ENCODE data around the gene KRTAP10-8.

The KRTAP10-8 gene

DNA sequence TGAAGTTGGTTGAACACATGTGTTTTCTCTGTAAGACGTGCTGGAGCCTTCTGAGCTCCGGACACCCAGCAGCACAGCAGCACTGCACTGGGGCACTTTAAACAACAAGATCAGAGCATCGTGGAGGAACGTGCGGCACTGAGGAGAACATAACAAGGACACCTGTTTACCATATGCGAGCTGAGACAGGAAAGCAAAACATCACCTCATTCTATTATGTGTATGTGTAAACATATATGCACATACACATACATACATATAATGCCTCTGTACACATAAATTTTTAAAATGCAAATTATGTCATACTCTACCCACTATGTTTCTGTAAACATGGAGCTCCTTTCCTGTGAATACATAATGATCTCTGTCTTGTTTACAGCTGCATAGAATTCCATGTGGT is 16.4 kb upstream of the KRTAP10-8 start:
- no peaks in the 10 kb centered on the region for H3K4me1 ChIP-seq (ENCODE audit: control insufficient read depth, insufficient read depth, low read length)
- no peak overlapping the region for H3K27ac ChIP-seq (ENCODE audit: extremely low read depth, low read depth, low read length)
- TF ChIP-seq, protein P1, sequence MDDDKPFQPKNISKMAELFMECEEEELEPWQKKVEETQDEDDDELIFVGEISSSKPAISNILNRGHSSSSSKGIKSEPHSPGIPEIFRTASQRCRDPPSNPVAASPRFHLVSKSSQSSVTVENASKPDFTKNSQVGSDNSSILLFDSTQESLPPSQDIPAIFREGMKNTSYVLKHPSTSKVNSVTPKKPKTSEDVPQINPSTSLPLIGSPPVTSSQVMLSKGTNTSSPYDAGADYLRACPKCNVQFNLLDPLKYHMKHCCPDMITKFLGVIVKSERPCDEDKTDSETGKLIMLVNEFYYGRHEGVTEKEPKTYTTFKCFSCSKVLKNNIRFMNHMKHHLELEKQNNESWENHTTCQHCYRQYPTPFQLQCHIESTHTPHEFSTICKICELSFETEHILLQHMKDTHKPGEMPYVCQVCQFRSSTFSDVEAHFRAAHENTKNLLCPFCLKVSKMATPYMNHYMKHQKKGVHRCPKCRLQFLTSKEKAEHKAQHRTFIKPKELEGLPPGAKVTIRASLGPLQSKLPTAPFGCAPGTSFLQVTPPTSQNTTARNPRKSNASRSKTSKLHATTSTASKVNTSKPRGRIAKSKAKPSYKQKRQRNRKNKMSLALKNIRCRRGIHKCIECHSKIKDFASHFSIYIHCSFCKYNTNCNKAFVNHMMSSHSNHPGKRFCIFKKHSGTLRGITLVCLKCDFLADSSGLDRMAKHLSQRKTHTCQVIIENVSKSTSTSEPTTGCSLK (tag by site-specific recombination; IDR thresholded peaks at IDR 0.05) = no peak
- TF ChIP-seq GLI2 (tag by site-specific recombination; IDR thresholded peaks at IDR 0.05; ENCODE audit: borderline replicate concordance, low read depth) (no peak), GLI4 (tag by site-specific recombination; IDR thresholded peaks at IDR 0.05) (no peak), OVOL3 (tag by site-specific recombination; IDR thresholded peaks at IDR 0.05) (no peak)
- TF ChIP-seq, protein P2, sequence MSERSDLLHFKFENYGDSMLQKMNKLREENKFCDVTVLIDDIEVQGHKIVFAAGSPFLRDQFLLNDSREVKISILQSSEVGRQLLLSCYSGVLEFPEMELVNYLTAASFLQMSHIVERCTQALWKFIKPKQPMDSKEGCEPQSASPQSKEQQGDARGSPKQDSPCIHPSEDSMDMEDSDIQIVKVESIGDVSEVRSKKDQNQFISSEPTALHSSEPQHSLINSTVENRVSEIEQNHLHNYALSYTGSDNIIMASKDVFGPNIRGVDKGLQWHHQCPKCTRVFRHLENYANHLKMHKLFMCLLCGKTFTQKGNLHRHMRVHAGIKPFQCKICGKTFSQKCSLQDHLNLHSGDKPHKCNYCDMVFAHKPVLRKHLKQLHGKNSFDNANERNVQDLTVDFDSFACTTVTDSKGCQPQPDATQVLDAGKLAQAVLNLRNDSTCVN (tag by site-specific recombination; optimal IDR thresholded peaks at IDR 0.05) = no peak
- no peaks in the 10 kb centered on the region for H3K36me3 ChIP-seq (ENCODE audit: control insufficient read depth in 2 of 2, insufficient read depth in 1 of 2, low read length in 2 of 2)
- ChIA-PET POLR2A (no interaction called here), CTCF (interaction anchor here (0.6 to 2.0 kb wide), 2 partner anchors 12 to 153 kb away, joined by 5 to 7 read pairs; no protein-coding TSS in a partner anchor)
- H3K4me3 ChIP-seq (ENCODE audit: low read depth, low read length) = no peak overlapping the region
- H3K9me3 ChIP-seq (ENCODE audit: control insufficient read depth, insufficient read depth, low read depth, low read length) = no peaks in the 10 kb centered on the region

DNA sequence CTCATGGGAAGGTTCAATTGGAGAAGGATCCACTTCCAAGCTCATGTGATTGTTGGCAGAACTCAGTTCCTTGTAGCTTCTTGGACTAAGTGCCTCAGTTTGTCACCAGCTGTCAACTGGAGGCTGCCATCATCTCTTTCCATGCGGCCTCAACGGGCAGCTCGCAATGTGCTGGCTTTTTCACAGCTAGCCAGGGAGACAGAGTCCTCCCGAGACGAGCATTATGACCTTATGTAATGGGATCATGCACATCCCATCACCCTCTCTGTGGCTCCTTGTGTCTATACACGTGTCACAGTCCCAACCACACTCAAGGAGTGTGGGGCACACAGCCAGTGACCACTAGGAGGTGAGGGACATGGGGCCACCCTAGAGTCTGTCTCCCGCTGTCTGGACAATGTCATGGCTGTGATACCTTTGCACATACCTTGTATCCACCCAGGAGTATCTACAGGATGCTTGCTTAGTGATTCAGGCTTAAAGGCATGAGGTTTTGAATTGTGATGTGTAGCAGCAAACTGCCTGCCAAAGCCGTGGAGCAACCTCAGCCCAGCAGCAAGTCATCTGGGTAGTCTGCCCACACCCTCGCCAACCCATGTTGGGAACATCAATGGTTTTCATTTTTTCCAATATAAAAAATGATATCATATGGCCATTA is 15.7 kb upstream of the KRTAP10-8 start:
- Histone ChIP-seq H3K4me3 (ENCODE audit: low read depth, low read length) (no peak overlapping the region), H3K27ac (ENCODE audit: extremely low read depth, low read depth, low read length) (no peak overlapping the region), H3K4me1 (ENCODE audit: control insufficient read depth, insufficient read depth, low read length) (no peaks in the 10 kb centered on the region), H3K9me3 (ENCODE audit: control insufficient read depth, insufficient read depth, low read depth, low read length) (no peaks in the 10 kb centered on the region), H3K36me3 (ENCODE audit: control insufficient read depth in 2 of 2, insufficient read depth in 1 of 2, low read length in 2 of 2) (no peaks in the 10 kb centered on the region)
- ChIA-PET CTCF (interaction anchor here (0.6 to 2.0 kb wide), 4 partner anchors 12 to 296 kb away, joined by 3 to 7 read pairs (median 4); no protein-coding TSS in a partner anchor), POLR2A (no interaction called here)
- TF ChIP-seq ZNF585B (tag by site-specific recombination; IDR thresholded peaks at IDR 0.05) = no peak
- TF ChIP-seq ZNF37A (tag by site-specific recombination; IDR thresholded peaks at IDR 0.05) = no peak
- no peak for TF ChIP-seq KLF7 (tag by site-specific recombination; IDR thresholded peaks at IDR 0.05; ENCODE audit: borderline replicate concordance)
- TF ChIP-seq ZNF544 (tag by site-specific recombination; IDR thresholded peaks at IDR 0.05) = no peak
- TF ChIP-seq KLF9 (tag by site-specific recombination; IDR thresholded peaks at IDR 0.05; ENCODE audit: low read depth) = no peak
- no peak for TF ChIP-seq ZNF664 (tag by site-specific recombination; IDR thresholded peaks at IDR 0.05)
- TF ChIP-seq, protein P3, sequence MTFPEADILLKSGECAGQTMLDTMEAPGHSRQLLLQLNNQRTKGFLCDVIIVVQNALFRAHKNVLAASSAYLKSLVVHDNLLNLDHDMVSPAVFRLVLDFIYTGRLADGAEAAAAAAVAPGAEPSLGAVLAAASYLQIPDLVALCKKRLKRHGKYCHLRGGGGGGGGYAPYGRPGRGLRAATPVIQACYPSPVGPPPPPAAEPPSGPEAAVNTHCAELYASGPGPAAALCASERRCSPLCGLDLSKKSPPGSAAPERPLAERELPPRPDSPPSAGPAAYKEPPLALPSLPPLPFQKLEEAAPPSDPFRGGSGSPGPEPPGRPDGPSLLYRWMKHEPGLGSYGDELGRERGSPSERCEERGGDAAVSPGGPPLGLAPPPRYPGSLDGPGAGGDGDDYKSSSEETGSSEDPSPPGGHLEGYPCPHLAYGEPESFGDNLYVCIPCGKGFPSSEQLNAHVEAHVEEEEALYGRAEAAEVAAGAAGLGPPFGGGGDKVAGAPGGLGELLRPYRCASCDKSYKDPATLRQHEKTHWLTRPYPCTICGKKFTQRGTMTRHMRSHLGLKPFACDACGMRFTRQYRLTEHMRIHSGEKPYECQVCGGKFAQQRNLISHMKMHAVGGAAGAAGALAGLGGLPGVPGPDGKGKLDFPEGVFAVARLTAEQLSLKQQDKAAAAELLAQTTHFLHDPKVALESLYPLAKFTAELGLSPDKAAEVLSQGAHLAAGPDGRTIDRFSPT (tag by site-specific recombination; IDR thresholded peaks at IDR 0.05) = no peak
- no peak for TF ChIP-seq ZNF792 (tag by site-specific recombination; IDR thresholded peaks at IDR 0.05)
- TF ChIP-seq ZBTB48 (tag by site-specific recombination; IDR thresholded peaks at IDR 0.05) = no peak
- no peak for TF ChIP-seq ZNF16 (tag by site-specific recombination; IDR thresholded peaks at IDR 0.05; ENCODE audit: low read depth)
- TF ChIP-seq ZNF423 (tag by site-specific recombination; IDR thresholded peaks at IDR 0.05) = no peak
- no peak for TF ChIP-seq ZSCAN16 (tag by site-specific recombination; IDR thresholded peaks at IDR 0.05)
- no peak for TF ChIP-seq ZNF19 (tag by site-specific recombination; IDR thresholded peaks at IDR 0.05; ENCODE audit: low read depth)
- TF ChIP-seq ZFHX2 (tag by site-specific recombination; conservative IDR thresholded peaks at IDR 0.05) = no peak
- TF ChIP-seq ZNF843 (tag by site-specific recombination; IDR thresholded peaks at IDR 0.05) = no peak
- no peak for TF ChIP-seq YY1 (tag by site-specific recombination; IDR thresholded peaks at IDR 0.05)
- no peak for TF ChIP-seq ZFP69B (tag by site-specific recombination; IDR thresholded peaks at IDR 0.05)
- TF ChIP-seq ZNF146 (tag by site-specific recombination; IDR thresholded peaks at IDR 0.05) = no peak
- TF ChIP-seq ZNF391 (tag by site-specific recombination; IDR thresholded peaks at IDR 0.05; ENCODE audit: borderline replicate concordance, low read depth) = no peak

Data from HEK293 (cell line).